ENCODE measurements around the gene LENG1.

The LENG1 gene

GRCh38 chr19:54148158-54148557, 11.4 kb downstream of the LENG1 start:
- DNase-seq (ENCODE audit: low read depth): no peak
- TF ChIP-seq CTCF (conservative IDR thresholded peaks at IDR 0.05; ENCODE audit: low read depth, low read length): no peak
- H3K4me3 ChIP-seq (ENCODE audit: low read length): no peak overlapping the region

DNA sequence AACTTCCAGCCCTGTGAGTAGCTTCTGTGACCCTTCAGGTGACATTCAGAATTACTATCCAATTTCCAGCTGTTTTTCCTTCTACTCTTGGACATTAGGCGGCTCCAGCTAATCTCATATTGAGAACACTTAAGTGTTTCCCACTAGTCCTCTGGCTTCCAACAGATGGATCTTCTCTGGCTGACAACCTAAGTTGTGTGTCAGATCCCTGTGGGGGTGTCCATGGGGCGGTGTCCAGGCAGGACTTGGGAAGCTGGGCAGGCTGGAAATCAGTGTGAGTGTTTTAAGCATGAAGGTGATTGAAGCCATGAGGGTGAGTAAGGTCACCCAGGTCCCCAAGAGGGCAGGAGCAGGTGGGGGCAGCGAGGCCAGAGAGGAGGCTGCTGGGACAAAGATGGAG, 11.8 kb downstream of the LENG1 start:
- DNase-seq (ENCODE audit: low read depth): no peak
- TF ChIP-seq CTCF (conservative IDR thresholded peaks at IDR 0.05; ENCODE audit: low read depth, low read length): no peak
- H3K4me3 ChIP-seq (ENCODE audit: low read length): no peak overlapping the region

DNA sequence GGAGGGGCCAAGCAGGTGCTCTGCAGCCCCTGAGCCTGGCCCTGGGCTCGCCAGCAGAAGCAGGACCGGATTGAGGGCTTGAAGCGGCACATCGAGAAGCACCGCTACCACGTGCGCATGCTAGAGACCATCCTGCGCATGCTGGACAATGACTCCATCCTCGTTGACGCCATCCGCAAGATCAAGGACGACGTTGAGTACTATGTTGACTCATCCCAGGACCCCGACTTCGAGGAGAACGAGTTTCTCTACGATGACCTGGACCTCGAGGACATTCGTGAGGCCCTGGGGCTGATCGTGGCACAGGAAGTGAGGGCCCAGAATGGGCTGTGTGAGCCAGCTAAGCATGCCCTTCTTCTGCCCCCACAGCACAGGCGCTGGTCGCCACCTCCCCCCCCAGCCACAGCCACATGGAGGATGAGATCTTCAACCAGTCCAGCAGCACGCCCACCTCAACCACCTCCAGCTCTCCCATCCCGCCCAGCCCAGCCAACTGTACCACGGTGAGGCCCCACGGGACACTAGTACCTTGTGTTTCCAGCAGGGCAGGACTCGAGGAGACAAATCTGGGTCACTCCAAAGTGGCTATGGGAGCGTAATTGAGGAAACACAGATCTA, 13.9 kb downstream of the LENG1 start:
- no peak overlapping the region for H3K4me3 ChIP-seq (ENCODE audit: low read length)
- TF ChIP-seq CTCF (conservative IDR thresholded peaks at IDR 0.05; ENCODE audit: low read depth, low read length): no peak
- no peak for DNase-seq (ENCODE audit: low read depth)

DNA sequence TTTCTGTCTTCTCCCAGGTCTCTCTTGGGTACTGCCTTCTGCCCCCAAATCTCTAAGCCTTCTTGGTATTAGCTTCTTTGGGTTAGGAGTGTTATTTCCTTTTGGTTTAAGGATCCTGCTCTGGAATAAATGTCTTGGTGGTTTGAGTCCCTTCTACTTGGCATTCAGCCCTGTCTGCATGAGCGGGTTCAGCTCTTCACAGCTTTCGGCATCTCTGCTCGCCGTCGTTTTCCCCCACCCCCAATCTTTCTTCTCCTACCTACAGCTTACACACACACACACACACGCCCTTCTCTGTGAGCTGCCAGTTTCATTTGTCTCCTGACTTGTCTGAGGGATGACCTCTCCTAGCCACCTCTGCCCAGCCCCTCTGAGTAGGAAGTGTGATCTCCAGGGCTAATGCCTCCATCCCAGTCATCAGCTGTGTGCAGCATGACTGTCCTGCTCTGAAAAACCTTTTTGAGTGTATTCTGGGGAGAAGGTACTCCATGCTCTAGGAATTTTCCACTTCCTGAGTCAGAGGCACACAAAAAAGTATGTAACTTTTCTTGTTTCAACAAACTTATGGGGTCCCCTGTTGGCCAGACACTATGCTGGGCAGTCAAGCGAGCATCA, 17.2 kb downstream of the LENG1 start:
- H3K4me3 ChIP-seq (ENCODE audit: low read length): no peak overlapping the region
- TF ChIP-seq CTCF (conservative IDR thresholded peaks at IDR 0.05; ENCODE audit: low read depth, low read length): no peak
- no peak for DNase-seq (ENCODE audit: low read depth)

- DNase-seq (ENCODE audit: low read depth): no peak
- H3K4me3 ChIP-seq (ENCODE audit: low read length): no peak overlapping the region
- no peak for TF ChIP-seq CTCF (conservative IDR thresholded peaks at IDR 0.05; ENCODE audit: low read depth, low read length)
These were observed 18.2 kb downstream of the LENG1 start for GRCh38 chr19:54141356-54141755.

- no peak for DNase-seq (ENCODE audit: low read depth)
- peak overlapping the region; percentile 72 for H3K4me3 ChIP-seq (ENCODE audit: low read length)
- TF ChIP-seq CTCF (conservative IDR thresholded peaks at IDR 0.05; ENCODE audit: low read depth, low read length): no peak
These were observed 20.8 kb downstream of the LENG1 start for GRCh38 chr19:54138489-54139256.

Measured in retinal pigment epithelial cell (primary cell).